Activated CD4-positive, alpha-beta T cell treated with anti-CD3 and anti-CD28 coated beads, Interleukin-2, amount 50 U/mL, for 4 hours (primary cell): ENCODE results near the gene RRAD.
"Not testable (repeated sequence)": the region's sequence is repeated elsewhere in the genome, so short reads cannot be mapped to it uniquely, and the experiment has no call there.

Source experiments
- DNase-seq, 2 experiments: peaks; one replicate each; pipeline ENCODE4 v3.0.0-alpha.2; 2020

The RRAD gene, protein sequence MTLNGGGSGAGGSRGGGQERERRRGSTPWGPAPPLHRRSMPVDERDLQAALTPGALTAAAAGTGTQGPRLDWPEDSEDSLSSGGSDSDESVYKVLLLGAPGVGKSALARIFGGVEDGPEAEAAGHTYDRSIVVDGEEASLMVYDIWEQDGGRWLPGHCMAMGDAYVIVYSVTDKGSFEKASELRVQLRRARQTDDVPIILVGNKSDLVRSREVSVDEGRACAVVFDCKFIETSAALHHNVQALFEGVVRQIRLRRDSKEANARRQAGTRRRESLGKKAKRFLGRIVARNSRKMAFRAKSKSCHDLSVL

GRCh38 chr16:66925322-66925840 is at the start of gene RRAD:
Gene RRAD (minus strand): TSS chr16:66925535. CDS start chr16:66925179, 356 bp downstream.
- DNase-seq, result no peak

GRCh38 chr16:66974932-66975246 is 49.6 kb upstream of the RRAD start:
- peak; percentile 37 to 39 for DNase-seq

GRCh38 chr16:66974156-66974931 is 49.0 kb upstream of the RRAD start:
- not testable (repeated sequence) for DNase-seq

DNA sequence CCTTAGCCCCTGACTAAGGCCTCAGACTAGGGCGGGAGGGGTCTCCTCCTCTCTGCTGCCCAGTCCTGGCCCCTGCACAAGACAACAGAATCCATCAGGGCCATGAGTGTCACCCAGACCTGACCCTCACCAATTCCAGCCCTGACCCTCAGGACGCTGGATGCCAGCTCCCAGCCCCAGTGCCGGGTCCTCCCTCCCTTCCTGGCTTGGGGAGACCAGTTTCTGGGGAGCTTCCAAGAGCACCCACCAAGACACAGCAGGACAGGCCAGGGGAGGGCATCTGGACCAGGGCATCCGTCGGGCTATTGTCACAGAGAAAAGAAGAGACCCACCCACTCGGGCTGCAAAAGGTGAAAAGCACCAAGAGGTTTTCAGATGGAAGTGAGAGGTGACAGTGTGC is 48.4 kb upstream of the RRAD start:
- DNase-seq, result no peak

- DNase-seq, result no peak
Observed at GRCh38 chr16:66972983-66973382, 47.6 kb upstream of the RRAD start.

DNA sequence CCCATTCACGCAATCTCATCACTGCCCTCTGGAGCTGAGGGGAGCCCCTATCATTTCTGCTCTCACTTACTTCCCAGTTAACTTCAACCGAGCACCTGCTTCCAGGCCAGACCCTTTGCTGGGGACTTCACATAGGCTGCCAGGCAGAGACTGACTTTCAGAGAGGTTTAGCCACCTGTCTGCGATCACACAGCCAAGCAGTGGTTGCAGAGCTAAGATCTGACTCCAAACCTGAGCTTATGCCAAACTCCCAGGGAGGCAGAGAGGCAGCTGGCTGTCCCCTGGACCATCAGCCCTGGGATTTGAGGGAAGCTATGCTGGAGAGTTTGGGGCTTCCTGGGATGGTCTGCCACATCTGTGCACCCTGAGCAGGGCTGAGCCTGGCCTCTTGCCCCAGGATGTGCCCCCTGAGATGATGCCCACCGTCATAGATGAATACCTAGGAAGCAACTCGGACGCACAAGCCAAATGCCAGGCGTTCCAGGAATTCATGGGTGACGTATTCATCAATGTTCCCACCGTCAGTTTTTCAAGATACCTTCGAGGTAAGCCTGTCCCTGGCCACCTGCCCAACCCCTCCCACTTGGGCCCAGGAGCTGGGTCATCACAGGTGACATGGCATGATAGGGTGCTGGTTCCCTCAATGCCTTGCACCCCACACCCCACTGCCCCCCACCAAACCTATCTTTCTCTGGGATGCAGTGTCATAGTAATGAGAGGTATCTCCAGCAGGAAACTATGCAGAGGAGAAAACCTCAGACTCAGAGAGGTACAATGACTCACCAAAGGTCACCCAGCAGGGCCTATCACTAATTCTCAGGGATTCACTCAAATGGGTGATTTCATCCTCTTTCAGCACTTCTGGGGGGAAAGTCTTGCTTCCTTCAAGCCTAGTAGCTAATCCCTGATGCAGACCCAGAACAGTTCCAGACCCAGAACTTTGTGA is 45.7 kb upstream of the RRAD start:
- DNase-seq, result no peak

DNA sequence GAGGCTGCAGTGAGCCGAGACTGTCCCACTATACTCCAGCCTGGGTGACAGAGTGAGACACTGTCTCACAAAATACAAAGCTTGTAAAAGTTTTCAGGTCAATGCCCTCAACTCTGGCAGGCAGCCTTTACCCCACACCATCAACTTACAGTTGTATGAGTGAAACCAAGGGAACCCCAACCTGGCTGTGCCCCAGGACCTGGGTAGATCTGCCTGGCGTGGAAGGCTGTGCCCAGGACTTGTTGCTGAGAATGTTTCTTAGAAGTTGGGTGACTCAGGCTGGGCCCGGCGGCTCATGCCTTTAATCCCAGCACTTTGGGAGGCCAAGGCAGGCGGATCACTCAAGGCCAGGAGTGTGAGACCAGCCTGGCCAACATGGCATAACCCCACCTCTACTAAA is 43.5 kb upstream of the RRAD start:
- DNase-seq, result no peak

DNA sequence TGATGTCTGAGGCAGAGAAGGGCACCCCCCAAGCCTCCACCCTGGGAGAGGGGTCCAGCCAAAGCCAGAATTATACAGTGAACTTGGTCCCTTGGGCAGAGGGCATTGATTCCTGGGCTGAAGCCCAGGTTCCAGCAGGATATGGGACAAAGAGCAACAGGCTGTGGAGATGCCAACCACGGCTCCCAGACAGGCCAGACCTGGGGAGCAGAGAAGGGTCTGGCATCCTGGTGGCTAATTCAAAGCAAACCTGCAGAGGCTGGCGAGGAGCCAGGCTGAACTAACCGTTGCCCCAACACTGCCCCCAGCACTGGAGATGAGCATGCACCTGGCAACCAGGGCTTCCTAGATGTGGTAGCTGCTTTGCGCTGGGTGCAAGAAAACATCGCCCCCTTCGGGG is 38.7 kb upstream of the RRAD start:
- no peak for DNase-seq

DNA sequence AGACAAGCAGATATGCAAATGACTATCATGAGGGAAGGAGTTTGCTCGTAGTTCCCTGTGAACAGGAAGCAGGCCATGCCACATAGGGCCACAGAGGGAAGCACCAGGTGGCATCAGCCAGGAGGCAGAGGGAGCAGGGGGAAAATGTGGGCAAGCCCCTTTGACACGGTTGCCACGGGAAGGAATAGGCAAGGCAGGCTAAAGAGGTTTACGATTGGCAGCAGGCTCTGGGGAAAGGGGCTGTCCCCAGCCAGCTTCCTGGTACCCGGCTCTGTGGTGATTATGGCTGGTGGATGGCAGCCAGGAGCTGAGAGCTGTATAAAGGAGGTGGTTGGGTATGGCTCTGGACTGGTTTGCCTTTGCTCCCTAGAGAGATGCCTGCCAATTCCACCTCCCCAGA is 36.6 kb upstream of the RRAD start:
- no peak for DNase-seq

DNA sequence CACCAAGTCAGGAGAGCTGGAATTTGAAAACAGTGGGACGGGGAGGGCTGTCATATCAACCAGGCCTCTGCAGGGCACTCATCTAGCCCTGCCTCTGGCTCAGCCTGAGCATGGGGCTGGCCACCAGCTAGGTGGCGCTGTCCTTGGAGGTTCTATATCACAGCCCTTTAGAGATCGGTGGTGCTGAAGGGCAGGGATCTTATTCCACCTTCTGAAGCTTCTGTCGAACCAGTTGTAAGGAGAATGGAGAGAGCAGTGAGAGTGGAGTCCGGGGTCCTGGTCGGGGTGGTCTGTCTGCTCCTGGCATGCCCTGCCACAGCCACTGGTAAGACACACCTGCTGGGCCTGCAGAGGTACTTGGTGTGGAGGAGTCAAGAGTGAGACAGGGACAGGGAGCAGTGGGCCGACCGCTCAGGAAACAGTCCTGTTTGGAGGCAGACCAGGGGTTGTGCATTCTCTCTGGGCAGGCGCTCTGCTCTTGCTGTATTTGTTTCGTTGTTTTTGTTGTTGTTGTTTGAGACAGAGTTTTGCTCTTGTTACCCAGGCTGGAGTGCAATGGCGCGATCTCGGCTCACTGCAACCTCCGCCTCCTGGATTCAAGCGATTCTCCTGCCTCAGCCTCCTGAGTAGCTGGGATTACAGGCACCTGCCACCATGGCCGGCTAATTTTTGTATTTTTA is 35.9 kb upstream of the RRAD start, which contains the start of gene CES3:
Gene CES3 (plus strand): TSS at position 202 of the 680 bp plus-strand sequence. CDS start 42 bp downstream, at position 244.
- DNase-seq, result peak; percentile 49 to 54

GRCh38 chr16:66960270-66960669 is 34.9 kb upstream of the RRAD start:
- DNase-seq, result no peak

DNA sequence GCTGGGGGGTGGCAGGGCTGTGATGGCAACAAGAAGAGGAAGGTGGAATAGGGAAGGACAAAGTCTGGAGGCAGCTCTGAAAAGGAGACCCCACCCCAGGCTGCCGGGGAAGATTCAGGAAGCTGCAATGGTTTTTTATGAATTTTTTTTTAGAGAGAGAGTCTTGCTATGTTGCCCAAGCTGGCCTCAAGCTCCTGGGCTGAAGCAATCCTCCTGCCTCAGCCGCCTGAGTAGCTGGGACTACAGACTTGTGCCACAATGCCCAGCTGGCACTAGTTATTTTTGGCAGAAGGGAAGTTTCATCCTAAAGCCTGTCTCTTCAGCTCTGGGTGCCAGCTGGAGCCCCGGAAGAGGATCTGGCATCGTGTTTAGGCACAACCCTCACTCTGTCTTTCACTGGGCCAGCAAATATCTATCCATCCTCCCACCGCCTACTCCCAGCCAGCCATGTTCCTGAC is 34.4 kb upstream of the RRAD start:
- DNase-seq, result no peak

DNA sequence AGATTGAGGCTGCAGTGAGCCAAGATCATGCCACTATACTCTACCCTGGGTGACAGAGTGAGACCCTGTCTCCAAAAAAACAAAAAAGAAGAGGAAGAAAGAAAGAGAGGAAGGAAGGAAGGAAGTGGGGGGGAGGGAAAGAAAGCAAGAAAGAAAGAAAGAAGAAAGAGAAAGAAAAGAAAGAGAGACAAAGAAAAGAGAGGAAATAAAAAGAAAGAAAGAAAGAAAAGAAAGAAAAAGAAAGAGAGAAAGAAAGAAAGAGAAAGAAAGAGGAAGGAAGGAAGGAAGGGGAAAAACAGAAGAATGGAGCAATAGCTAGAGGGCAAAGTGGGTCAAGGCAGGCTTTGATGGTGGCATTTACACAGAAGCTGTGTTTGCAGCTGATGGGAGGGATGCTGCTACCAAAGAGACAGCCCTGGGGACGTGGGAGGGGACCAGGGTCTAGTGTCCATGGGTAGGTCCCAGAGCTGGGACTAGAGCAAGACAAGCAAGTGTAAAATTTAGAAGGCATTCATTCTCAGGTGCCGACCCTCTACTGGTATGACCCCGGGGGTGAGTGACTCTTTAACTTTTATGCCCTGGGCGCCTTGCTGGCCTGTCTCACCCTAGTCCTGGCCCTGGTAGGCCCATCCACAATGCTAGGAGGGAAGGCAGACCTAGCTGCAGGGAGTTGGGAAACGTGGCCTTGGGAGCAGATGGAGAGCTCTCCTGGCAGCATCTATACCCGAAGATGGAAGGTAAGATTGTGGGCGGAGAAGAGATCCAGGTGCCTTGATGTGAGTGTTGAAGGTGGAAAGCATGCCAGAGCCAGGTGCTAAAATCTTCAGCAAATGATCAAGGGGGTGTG is 33.7 kb upstream of the RRAD start:
- no peak for DNase-seq

DNA sequence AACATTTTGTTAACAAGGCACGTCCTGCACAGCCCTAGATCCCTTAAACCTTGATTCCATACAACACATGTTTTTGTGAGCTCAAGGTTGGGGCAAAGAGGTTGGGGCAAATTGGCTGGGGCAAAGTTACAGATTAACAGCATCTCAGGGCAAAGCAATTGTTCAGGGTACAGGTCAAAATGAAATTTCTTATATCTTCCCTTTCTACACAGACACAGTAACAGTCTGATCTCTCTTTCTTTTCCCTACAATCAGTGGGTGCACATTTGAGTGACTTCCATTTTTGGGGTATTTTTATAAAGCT is 30.8 kb upstream of the RRAD start:
- not testable (repeated sequence) for DNase-seq

GRCh38 chr16:66955363-66956153 is 30.2 kb upstream of the RRAD start:
- DNase-seq, result not testable (repeated sequence)

DNA sequence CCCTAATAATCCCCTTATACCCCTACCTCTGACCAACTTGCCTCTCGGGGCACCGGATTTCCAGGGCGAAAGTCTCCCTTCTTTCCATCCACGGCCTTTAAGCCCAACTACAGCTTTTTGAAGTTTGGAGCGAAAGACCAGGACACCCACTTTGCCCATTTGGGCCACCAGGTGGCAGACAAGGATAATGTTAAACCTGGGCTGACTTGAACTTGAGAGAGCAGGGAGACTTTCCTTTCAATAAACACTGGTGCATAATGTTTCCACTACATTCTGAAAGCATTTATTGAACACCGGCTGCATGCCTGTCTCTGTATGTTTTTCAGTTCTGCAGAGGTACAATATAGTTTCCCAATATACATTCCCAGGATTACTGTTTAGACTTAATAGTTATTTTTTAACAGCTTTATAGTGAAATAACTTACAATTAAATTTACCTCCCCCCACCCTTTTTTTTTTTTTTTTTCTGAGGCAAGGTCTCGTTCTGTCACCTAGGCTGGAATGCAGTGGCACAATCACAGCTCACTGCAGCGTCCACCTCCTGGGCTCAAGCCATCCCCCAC is 28.8 kb upstream of the RRAD start:
- DNase-seq, result peak; percentile 70 to 73

DNA sequence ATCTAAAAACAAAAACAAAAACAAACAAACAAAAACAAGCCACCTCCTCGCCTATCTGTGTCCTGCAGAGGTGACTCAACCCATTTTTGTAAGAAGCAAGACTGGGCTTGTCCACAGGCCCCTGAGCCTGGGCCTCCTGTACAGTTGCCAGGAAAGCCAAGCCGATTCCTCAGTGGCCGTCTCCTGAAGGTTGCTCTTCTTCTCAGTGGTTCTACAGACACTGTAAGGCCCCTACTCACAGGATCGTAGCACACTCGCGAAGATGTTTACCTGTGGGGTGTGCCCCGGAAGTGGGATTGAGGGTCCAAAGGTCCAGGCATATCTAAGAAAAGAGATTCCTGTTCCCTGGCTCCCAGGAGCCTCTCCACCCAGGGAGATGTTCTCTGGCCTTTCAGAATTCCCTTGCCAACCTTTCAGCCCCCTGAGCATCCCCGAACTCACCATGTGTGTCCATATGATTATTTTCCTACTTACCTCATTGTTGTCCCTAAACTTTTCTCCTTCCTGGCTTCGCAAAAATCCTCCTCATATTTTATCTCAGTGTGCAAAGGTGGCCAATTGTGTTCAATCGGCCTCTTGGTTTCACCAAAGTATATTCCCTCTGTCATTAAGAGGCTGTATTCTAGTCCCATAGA is 28.2 kb upstream of the RRAD start:
- no peak for DNase-seq

DNA sequence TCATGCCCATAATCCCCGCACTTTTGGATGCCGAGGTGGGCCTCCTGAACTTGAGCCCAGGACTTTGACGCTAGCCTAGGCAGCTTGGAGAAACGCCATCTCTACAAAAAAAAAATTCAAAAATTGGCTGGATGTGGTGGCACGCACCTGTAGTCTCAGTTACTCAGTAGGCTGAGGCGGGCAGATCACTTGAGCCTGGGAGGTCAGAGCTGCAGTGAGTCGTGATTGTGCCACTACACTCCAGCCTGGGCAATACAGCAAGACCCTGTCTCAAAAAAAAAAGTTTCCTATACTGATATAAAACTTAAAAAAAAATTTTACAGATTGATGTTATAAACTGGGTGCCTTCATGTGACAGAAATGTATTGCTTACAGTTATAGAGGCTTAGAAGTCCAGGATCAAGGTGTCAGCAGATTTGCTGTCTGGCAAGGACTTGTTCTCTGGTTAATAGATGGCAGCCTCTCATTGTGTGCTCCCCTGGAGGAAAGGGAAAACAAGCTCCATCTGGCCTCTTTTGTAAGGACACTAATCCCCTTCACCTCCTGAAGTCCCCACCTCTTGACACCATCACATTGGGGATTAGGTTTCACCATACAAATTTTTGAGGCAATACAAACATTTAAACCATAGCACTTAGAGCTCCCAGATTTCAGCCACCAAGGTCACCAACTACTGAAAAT is 27.2 kb upstream of the RRAD start:
- no peak for DNase-seq
